ENCODE measurements around the gene SLC25A53. TPM values are rescaled to one million over a fixed set of nuclear protein-coding genes. Genes with fewer than 3 reads are reported as not detected.

Gene SLC25A53
- total RNA-seq, 4 donors from 2014 or later, result 23.9 to 28.8 (median 24.8) TPM

DNA sequence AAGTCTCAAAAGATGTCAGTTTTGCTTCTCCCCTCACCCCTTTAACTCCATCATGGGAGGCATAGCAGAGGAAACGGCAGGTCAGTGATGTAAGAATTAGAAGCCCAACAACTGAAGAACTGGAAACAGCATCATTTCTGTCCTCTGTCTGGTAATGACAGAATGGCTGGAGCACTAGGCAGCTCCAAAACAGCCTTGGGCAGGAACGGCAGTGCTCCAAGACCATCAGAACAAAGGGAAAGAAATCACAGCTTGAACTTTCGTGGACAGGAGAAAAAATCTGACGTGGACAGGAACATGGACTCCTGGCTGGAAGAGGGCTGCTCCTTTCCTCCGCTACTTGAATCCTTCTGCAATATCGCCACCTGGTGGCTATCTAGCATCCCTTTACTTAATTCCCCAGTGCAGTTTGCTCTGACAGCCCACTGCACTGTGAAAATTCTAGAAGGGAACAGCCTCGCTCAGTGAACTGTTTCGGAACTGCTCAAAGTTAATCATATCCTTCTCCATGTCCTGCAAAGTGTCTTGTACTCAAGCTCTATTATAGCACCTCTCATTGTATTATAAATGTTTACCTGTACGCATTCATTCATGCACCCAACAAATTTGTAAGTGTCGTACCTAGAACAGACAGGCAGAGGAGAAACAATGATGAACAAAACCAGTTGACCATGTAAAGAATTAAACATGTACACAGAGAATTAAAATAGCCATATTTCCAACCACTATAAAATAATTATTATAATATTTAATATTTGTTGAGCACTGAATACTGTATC, 20.4 kb downstream of the SLC25A53 start:
- Histone ChIP-seq H3K4me3 (peak overlapping the region; percentile 42 to 53 (median 44)), H3K27ac (replicated peaks in 1 of 4) (peak overlapping the region; percentile 58 to 71 (median 64)), H3K9me3 (no peaks in the 10 kb centered on the region), H3K4me1 (peaks cover 0 to 27% (median 13%) of the 10 kb centered on the region in 4 donors), H3K36me3 (no peaks in the 10 kb centered on the region), H3K27me3 (no peaks in the 10 kb centered on the region)
- intact Hi-C loops (cut with DNase I), result loop anchor here (2.0 kb wide), 1 partner anchor 40 kb away; no protein-coding TSS in a partner anchor
- WGBS, result 22% methylated on average over 10 of the region's 10 CpGs
- TF ChIP-seq POLR2AphosphoS5 (IDR thresholded peaks at IDR 0.05) (peak in 1 of 2 donors; percentile 37), POLR2A (IDR thresholded peaks at IDR 0.05; ENCODE audit: low read depth) (no peak), EP300 (IDR thresholded peaks at IDR 0.05) (no peak)
- TF ChIP-seq, protein P1, sequence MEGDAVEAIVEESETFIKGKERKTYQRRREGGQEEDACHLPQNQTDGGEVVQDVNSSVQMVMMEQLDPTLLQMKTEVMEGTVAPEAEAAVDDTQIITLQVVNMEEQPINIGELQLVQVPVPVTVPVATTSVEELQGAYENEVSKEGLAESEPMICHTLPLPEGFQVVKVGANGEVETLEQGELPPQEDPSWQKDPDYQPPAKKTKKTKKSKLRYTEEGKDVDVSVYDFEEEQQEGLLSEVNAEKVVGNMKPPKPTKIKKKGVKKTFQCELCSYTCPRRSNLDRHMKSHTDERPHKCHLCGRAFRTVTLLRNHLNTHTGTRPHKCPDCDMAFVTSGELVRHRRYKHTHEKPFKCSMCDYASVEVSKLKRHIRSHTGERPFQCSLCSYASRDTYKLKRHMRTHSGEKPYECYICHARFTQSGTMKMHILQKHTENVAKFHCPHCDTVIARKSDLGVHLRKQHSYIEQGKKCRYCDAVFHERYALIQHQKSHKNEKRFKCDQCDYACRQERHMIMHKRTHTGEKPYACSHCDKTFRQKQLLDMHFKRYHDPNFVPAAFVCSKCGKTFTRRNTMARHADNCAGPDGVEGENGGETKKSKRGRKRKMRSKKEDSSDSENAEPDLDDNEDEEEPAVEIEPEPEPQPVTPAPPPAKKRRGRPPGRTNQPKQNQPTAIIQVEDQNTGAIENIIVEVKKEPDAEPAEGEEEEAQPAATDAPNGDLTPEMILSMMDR (IDR thresholded peaks at IDR 0.05), result peak; percentile 68 to 77 (median 77)
- no peak for DNase-seq (ENCODE audit: extremely low spot score)

DNA sequence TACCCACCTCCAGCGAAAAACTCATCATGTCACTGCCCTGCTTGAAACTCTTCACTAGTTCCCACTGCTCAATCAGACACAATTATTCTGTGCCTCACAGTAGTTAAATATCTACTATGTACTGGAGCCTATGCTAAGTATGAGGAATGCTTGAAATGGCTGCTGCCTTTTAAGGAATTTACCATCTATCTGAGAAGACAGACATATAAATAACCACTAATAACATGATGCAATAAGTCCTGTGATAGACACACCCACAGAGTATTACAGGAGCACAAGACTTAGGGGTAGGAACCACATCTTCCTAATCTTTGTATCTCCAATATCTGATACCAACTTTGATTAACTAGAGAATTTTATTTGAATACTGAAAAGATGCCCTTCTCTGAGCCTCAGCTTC, 21.1 kb downstream of the SLC25A53 start:
- Histone ChIP-seq H3K27ac (replicated peaks in 1 of 4) (peak overlapping the region in 3 of 4 donors; percentile 61 to 71 (median 67)), H3K4me1 (peaks cover 0 to 27% (median 13%) of the 10 kb centered on the region in 4 donors), H3K9me3 (no peaks in the 10 kb centered on the region), H3K4me3 (no peak overlapping the region), H3K27me3 (no peaks in the 10 kb centered on the region), H3K36me3 (peaks cover 0 to 5% (median 2%) of the 10 kb centered on the region in 4 donors)
- TF ChIP-seq EP300 (IDR thresholded peaks at IDR 0.05) (no peak), POLR2A (IDR thresholded peaks at IDR 0.05; ENCODE audit: low read depth) (no peak), POLR2AphosphoS5 (IDR thresholded peaks at IDR 0.05) (no peak)
- TF ChIP-seq, protein P1 (IDR thresholded peaks at IDR 0.05), result no peak
- DNase-seq (ENCODE audit: extremely low spot score), result no peak
- 85% methylated on average over 1 of the region's 1 CpG for WGBS
- intact Hi-C loops (cut with DNase I), result loop anchor here (2.0 kb wide), 1 partner anchor 39 kb away; no protein-coding TSS in a partner anchor

DNA sequence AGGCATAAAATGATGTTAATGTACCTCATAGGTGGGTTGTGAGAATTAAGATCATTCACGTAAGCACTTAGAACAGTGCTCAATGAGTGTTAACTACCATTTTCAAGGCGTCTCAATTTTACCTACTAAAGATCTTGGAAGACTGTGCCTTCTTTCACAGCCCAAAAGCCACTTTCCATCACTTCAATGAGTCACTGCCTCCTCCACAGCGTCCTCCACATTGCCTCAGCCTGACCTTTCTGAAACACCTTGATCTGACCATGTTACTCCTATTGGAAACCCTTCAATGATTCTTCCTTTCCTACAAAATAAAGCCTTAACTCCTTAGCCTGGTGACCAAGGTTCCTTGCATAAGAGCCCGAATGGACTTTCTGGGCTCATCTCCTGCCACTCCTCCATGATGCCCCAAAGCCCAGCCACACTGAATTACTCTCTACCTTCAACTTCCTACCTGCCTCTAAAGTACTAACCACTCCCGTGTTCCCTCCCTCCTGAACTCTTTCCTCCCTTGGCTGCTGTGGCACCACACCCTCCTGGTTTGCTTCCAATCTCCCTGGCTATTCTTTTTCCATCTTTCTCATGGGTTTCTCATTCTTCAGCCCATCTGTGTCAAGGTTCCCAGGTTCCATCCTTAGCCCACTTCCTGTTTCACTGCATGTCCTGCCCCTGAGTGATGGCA, 22.1 kb downstream of the SLC25A53 start:
- Histone ChIP-seq H3K27me3 (no peaks in the 10 kb centered on the region), H3K4me3 (no peak overlapping the region), H3K4me1 (peaks cover 0 to 27% (median 13%) of the 10 kb centered on the region in 4 donors), H3K27ac (replicated peaks in 1 of 4) (peak overlapping the region in 2 of 4 donors; percentile 44 to 67), H3K36me3 (peaks cover 0 to 15% (median 3%) of the 10 kb centered on the region in 4 donors), H3K9me3 (no peaks in the 10 kb centered on the region)
- TF ChIP-seq EP300 (IDR thresholded peaks at IDR 0.05) (no peak), POLR2AphosphoS5 (IDR thresholded peaks at IDR 0.05) (no peak), POLR2A (IDR thresholded peaks at IDR 0.05; ENCODE audit: low read depth) (no peak)
- TF ChIP-seq, protein P1 (IDR thresholded peaks at IDR 0.05), result no peak
- intact Hi-C loops (cut with DNase I), result no loop called here
- no peak for DNase-seq (ENCODE audit: extremely low spot score)
- WGBS, result 66% methylated on average over 5 of the region's 5 CpGs

DNA sequence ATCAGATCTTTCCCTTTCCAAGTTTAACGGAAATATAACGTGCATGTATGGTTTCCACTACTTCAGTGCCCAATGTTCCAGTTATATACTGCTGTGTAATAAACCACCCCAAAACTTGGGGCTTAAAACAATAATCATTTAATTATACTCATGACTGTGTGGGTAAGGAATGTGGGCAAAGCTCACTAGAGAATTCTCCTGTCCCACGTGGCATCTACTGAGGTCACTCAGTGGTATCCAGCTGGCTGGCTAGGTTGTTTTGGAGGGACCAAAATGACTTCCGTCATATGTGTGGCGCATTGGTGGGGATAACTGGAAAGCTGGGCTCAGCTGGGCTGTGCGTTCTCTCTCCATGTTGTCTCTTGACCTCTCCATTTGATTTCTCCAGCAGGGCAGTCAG, 26.0 kb downstream of the SLC25A53 start:
- no peak for DNase-seq (ENCODE audit: extremely low spot score)
- Histone ChIP-seq H3K4me3 (no peak overlapping the region), H3K27ac (replicated peaks in 1 of 4) (no peak overlapping the region), H3K36me3 (peaks cover 0 to 15% (median 4%) of the 10 kb centered on the region in 4 donors), H3K9me3 (no peaks in the 10 kb centered on the region), H3K27me3 (no peaks in the 10 kb centered on the region), H3K4me1 (peaks cover 0 to 23% (median 8%) of the 10 kb centered on the region in 4 donors)
- 80% methylated on average over 6 of the region's 6 CpGs for WGBS
- TF ChIP-seq EP300 (IDR thresholded peaks at IDR 0.05) (no peak), POLR2A (IDR thresholded peaks at IDR 0.05; ENCODE audit: low read depth) (no peak), POLR2AphosphoS5 (IDR thresholded peaks at IDR 0.05) (no peak)
- TF ChIP-seq, protein P1 (IDR thresholded peaks at IDR 0.05), result no peak
- intact Hi-C loops (cut with DNase I), result no loop called here
